H1 (cell line): ENCODE results near the gene PTPN12. TPM values are rescaled to one million over a fixed set of nuclear protein-coding genes. Genes with fewer than 3 reads are reported as not detected.

ENCODE experiments used
- CTCF ChIA-PET: fragments of 300-600 bp; sonication (Branson Sonifier 250); formaldehyde crosslinking; loops from one replicate; lab custom pipeline; 2021; ENCODE audit not compliant: partially characterized antibody; lab: Charles Lee
- POLR2A ChIA-PET: fragments of 300-600 bp; sonication (Branson Sonifier 250); formaldehyde crosslinking; loops from one replicate; lab custom pipeline; 2021; ENCODE audit warnings: inconsistent platforms; ENCODE audit not compliant: partially characterized antibody; lab: Charles Lee
- DNase-seq, 2 experiments: peaks; one replicate each; pipeline versions ENCODE4 v3.0.0 to v3.0.0-alpha.2; 2010 to 2022; ENCODE audit warnings: low spot score in 2 of 2, low read depth in 1 of 2, mixed read lengths in 1 of 2
- FAIRE-seq: peaks from 2 replicates; lab custom pipeline; 2011; peaks lifted over from hg19 to GRCh38; lab: Jason Lieb, UNC
- H2AFZ ChIP-seq: 2 replicates; pipeline ENCODE4 v1.8.1; 2012; ENCODE audit warnings: low read length, inconsistent platforms
- H2AK5ac ChIP-seq: 2 replicates; pipeline ENCODE4 v1.6.1; 2013; ENCODE audit warnings: low read depth, low read length
- H2BK120ac ChIP-seq: replicated peaks from 2 replicates; pipeline ENCODE3; 2013; ENCODE audit warnings: low read depth, low read length, inconsistent platforms
- H2BK12ac ChIP-seq: 2 replicates; pipeline ENCODE4 v1.6.1; 2013; ENCODE audit warnings: low read depth, low read length
- H2BK15ac ChIP-seq: 2 replicates; pipeline ENCODE4 v1.6.1; 2013; ENCODE audit warnings: low read length
- H2BK20ac ChIP-seq: 2 replicates; pipeline ENCODE4 v1.6.1; 2013; ENCODE audit warnings: low read length
- H2BK5ac ChIP-seq: 2 replicates; pipeline ENCODE4 v1.6.1; 2013; ENCODE audit warnings: low read depth, low read length
- H3K14ac ChIP-seq: 2 replicates; pipeline ENCODE4 v1.6.1; 2013; ENCODE audit warnings: inconsistent platforms; ENCODE audit not compliant: insufficient read length
- H3K18ac ChIP-seq: 2 replicates; pipeline ENCODE4 v1.6.1; 2013; ENCODE audit warnings: low read length; ENCODE audit errors: extremely low read depth
- H3K23ac ChIP-seq: 2 replicates; pipeline ENCODE4 v1.6.1; 2013; ENCODE audit warnings: inconsistent platforms; ENCODE audit not compliant: insufficient read length
- H3K23me2 ChIP-seq: 2 replicates; pipeline ENCODE4 v1.6.1; 2013; ENCODE audit warnings: low read depth, low read length
- H3K27ac ChIP-seq: 2 replicates; pipeline ENCODE4 v1.6.1; 2011; ENCODE audit warnings: low read depth, low read length, inconsistent platforms
- H3K27me3 ChIP-seq, 4 experiments: replicated peaks in 1 of 4; 1 replicate in 1 of 4; 2 replicates in 3 of 4; pipeline versions ENCODE4 v1.6.1 to v1.8.1; 2011 to 2013; ENCODE audit warnings: low read length in 3 of 4, mild to moderate bottlenecking in 3 of 4, inconsistent platforms in 2 of 4, mixed read lengths in 2 of 4, moderate library complexity in 1 of 4; ENCODE audit not compliant: control insufficient read depth in 3 of 4, insufficient read depth in 3 of 4; ENCODE audit errors: extremely low read depth in 1 of 4
- H3K36me3 ChIP-seq, 4 experiments: 2 replicates each; pipeline versions ENCODE4 v1.6.1 to v1.8.1; 2011 to 2013; ENCODE audit warnings: mild to moderate bottlenecking in 4 of 4, low read length in 3 of 4, moderate library complexity in 2 of 4, control low read depth in 1 of 4, inconsistent platforms in 1 of 4; ENCODE audit not compliant: insufficient read depth in 4 of 4, control insufficient read depth in 2 of 4
- H3K4ac ChIP-seq: replicated peaks from 2 replicates; pipeline ENCODE3; 2013; ENCODE audit warnings: low read length, low read depth, mixed read lengths, inconsistent platforms; ENCODE audit not compliant: insufficient read length
- H3K4me1 ChIP-seq, 4 experiments: replicated peaks in 1 of 4; 1 replicate in 1 of 4; 2 replicates in 3 of 4; pipeline versions ENCODE4 v1.6.1 to v1.8.1; 2011 to 2013; ENCODE audit warnings: low read length in 3 of 4, inconsistent platforms in 2 of 4, mixed read lengths in 1 of 4; ENCODE audit not compliant: insufficient read depth in 4 of 4, control insufficient read depth in 3 of 4
- H3K4me2 ChIP-seq, 2 experiments: 2 replicates each; pipeline versions ENCODE4 v1.6.1 to v1.8.1; 2011 to 2013; ENCODE audit warnings: low read depth in 2 of 2, low read length in 2 of 2, control low read depth in 1 of 2, inconsistent platforms in 1 of 2, mild to moderate bottlenecking in 1 of 2; ENCODE audit not compliant: insufficient read depth in 1 of 2
- H3K4me3 ChIP-seq, 4 experiments: fragments of 200-600, 300-600 bp in 1 of 4; sonication (generic), shearing (Covaris generic), sonication (Bioruptor Twin) in 1 of 4; 2 replicates each; pipeline versions ENCODE4 v1.5.1 to v1.8.1; 2011 to 2016; ENCODE audit warnings: low read length in 4 of 4, low read depth in 3 of 4, control low read depth in 2 of 4, inconsistent platforms in 2 of 4, mild to moderate bottlenecking in 2 of 4, mixed read lengths in 1 of 4, moderate library complexity in 1 of 4; ENCODE audit not compliant: insufficient read depth in 2 of 4; ENCODE audit errors: extremely low read depth in 1 of 4
- H3K56ac ChIP-seq: replicated peaks from 2 replicates; pipeline ENCODE3; 2013; ENCODE audit warnings: low read depth, mild to moderate bottlenecking, mixed read lengths, low read length, inconsistent platforms; ENCODE audit not compliant: insufficient read length
- H3K79me1 ChIP-seq: 2 replicates; pipeline ENCODE4 v1.6.1; 2013; ENCODE audit warnings: low read depth, low read length, control low read depth
- H3K79me2 ChIP-seq, 2 experiments: 2 replicates each; pipeline versions ENCODE4 v1.6.1 to v1.8.1; 2012 to 2013; ENCODE audit warnings: low read length in 2 of 2, mild to moderate bottlenecking in 2 of 2, inconsistent platforms in 1 of 2; ENCODE audit not compliant: insufficient read depth in 2 of 2, control insufficient read depth in 1 of 2
- H3K9ac ChIP-seq, 4 experiments: replicated peaks in 1 of 4; 1 replicate in 1 of 4; 2 replicates in 3 of 4; pipeline versions ENCODE4 v1.6.1 to v1.8.1; 2011 to 2013; ENCODE audit warnings: low read depth in 3 of 4, low read length in 3 of 4, control low read depth in 2 of 4, mild to moderate bottlenecking in 2 of 4, moderate library complexity in 2 of 4, inconsistent platforms in 1 of 4; ENCODE audit errors: extremely low read depth in 1 of 4
- H3K9me3 ChIP-seq, 2 experiments: 2 replicates each; pipeline versions ENCODE4 v1.6.1 to v1.8.1; 2012 to 2013; ENCODE audit warnings: mild to moderate bottlenecking in 2 of 2, moderate library complexity in 2 of 2, control low read depth in 1 of 2, inconsistent platforms in 1 of 2, low read depth in 1 of 2, low read length in 1 of 2, mixed read lengths in 1 of 2; ENCODE audit not compliant: insufficient read depth in 2 of 2
- H4K20me1 ChIP-seq, 2 experiments: replicated peaks in 1 of 2; 2 replicates each; pipeline versions ENCODE3 to v1.8.1; 2011 to 2013; ENCODE audit warnings: inconsistent platforms in 2 of 2, low read length in 2 of 2, mild to moderate bottlenecking in 1 of 2; ENCODE audit not compliant: insufficient read depth in 2 of 2, control insufficient read depth in 1 of 2
- H4K5ac ChIP-seq: 2 replicates; pipeline ENCODE4 v1.6.1; 2013; ENCODE audit warnings: low read length, low read depth, mixed read lengths, inconsistent platforms; ENCODE audit not compliant: insufficient read length
- H4K8ac ChIP-seq: 2 replicates; pipeline ENCODE4 v1.8.0; 2013; ENCODE audit warnings: mild to moderate bottlenecking, moderate library complexity, low read length, inconsistent platforms; ENCODE audit not compliant: insufficient read depth; ENCODE audit errors: extremely low read depth
- H4K91ac ChIP-seq: replicated peaks from 2 replicates; pipeline ENCODE3; 2013; ENCODE audit warnings: low read length, mixed read lengths, inconsistent platforms; ENCODE audit not compliant: insufficient read length
- ASH2L ChIP-seq: fragments of 200-600, 300-600 bp; sonication (generic); IDR thresholded peaks from one replicate; pipeline ENCODE4 v1.7.1; 2017; ENCODE audit warnings: low read length
- CBX8 ChIP-seq: fragments of 300-800, 300-1000 bp; sonication (generic); IDR thresholded peaks from 2 replicates; pipeline ENCODE4 v1.7.1; 2016; ENCODE audit warnings: low read depth, low read length, borderline replicate concordance
- CREB1 ChIP-seq: IDR thresholded peaks from 2 replicates; pipeline ENCODE4 v1.6.1; 2012; ENCODE audit warnings: inconsistent platforms
- HDAC2 ChIP-seq, 2 experiments: fragments of 300-600 bp in 1 of 2; sonication (generic) in 1 of 2; IDR thresholded peaks; 2 replicates each; pipeline ENCODE4 v1.6.1; 2011 to 2012; ENCODE audit warnings: low read depth in 2 of 2, low read length in 2 of 2, mild to moderate bottlenecking in 2 of 2, moderate library complexity in 2 of 2, borderline replicate concordance in 1 of 2, inconsistent platforms in 1 of 2
- HDAC6 ChIP-seq: IDR thresholded peaks from one replicate; pipeline ENCODE4 v1.7.1; 2012; ENCODE audit warnings: low read depth, mild to moderate bottlenecking, inconsistent platforms, low read length, moderate library complexity
- JUN ChIP-seq: IDR thresholded peaks from 2 replicates; pipeline ENCODE4 v1.6.1; 2011; ENCODE audit warnings: low read depth, mild to moderate bottlenecking, improper control_type of control experiment, low read length
- JUND ChIP-seq: IDR thresholded peaks from 2 replicates; pipeline ENCODE4 v1.6.1; 2011; ENCODE audit warnings: mild to moderate bottlenecking, improper control_type of control experiment, low read length
- MAFK ChIP-seq: IDR thresholded peaks from 2 replicates; pipeline ENCODE4 v1.6.1; 2012; ENCODE audit warnings: low read depth, mild to moderate bottlenecking, improper control_type of control experiment, low read length
- NANOG ChIP-seq: IDR thresholded peaks from 2 replicates; pipeline ENCODE4 v1.6.1; 2011; ENCODE audit warnings: low read length, low read depth, mild to moderate bottlenecking, inconsistent platforms; ENCODE audit not compliant: insufficient read depth, poor library complexity, severe bottlenecking
- NRF1 ChIP-seq: IDR thresholded peaks from 2 replicates; pipeline ENCODE4 v1.6.1; 2011; ENCODE audit warnings: mild to moderate bottlenecking, low read depth, low read length, improper control_type of control experiment
- POLR2A ChIP-seq, 2 experiments: IDR thresholded peaks; 1 replicate in 1 of 2; 2 replicates in 1 of 2; pipeline ENCODE4 v1.6.1; 2011; ENCODE audit warnings: low read depth in 2 of 2, low read length in 2 of 2, mild to moderate bottlenecking in 2 of 2; ENCODE audit errors: control extremely low read depth in 1 of 2
- RAD21 ChIP-seq, 2 experiments: IDR thresholded peaks in 1 of 2; conservative IDR thresholded peaks in 1 of 2; 2 replicates each; pipeline ENCODE4 v1.6.1; 2011; ENCODE audit warnings: low read depth in 2 of 2, low read length in 2 of 2, improper control_type of control experiment in 1 of 2, inconsistent platforms in 1 of 2, mild to moderate bottlenecking in 1 of 2, moderate library complexity in 1 of 2
- TAF7 ChIP-seq: optimal IDR thresholded peaks from 2 replicates; pipeline ENCODE3; 2011; ENCODE audit warnings: low read depth, mild to moderate bottlenecking, inconsistent platforms, low read length, moderate library complexity, borderline replicate concordance
- TBP ChIP-seq: IDR thresholded peaks from 2 replicates; pipeline ENCODE4 v1.6.1; 2011; ENCODE audit warnings: low read depth, low read length, improper control_type of control experiment
- TCF12 ChIP-seq: IDR thresholded peaks from 2 replicates; pipeline ENCODE4 v1.6.1; 2011; ENCODE audit warnings: low read depth, mild to moderate bottlenecking, low read length
- WGBS, 2 experiments: shearing (Covaris generic) in 1 of 2; methylation state at CpG; one replicate each; pipeline versions ENCODE4 v1.1.6 to v1.1.7; 2013 to 2015; ENCODE audit warnings: low lambda C conversion rate in 2 of 2, mixed read lengths in 2 of 2, inconsistent platforms in 1 of 2, low coverage in 1 of 2, missing lambda C conversion rate in 1 of 2; ENCODE audit not compliant: insufficient replicate concordance in 2 of 2, insufficient coverage in 1 of 2, insufficient read length in 1 of 2; ENCODE audit errors: extremely low coverage in 1 of 2, missing lambda C conversion rate in 1 of 2; 5-methylcytosine and 5-hydroxymethylcytosine counted together
- polyA plus RNA-seq, 7 experiments: library from polyadenylated mRNA; depleted of rRNA in 3 of 7; stranded (reverse) in 5 of 7; unstranded in 2 of 7; fragments of >200 nt in 5 of 7; fragments of 200-250 nt in 2 of 7; gene quantifications; 1 replicate in 5 of 7; 2 replicates in 1 of 7; 4 replicates in 1 of 7; pipeline versions ENCODE4 v1.2.1 to v1.2.3, GENCODE V29; 2011 to 2013; ENCODE audit warnings: missing spikeins in 2 of 7, mixed read lengths in 2 of 7
- total RNA-seq: library from RNA; stranded (reverse); fragmentation: NEBNext Ultra II Directional; extraction: Animal tissue kit (Norgen Biotek cat#: 25700); gene quantifications from 2 replicates; pipeline ENCODE4 v1.2.1, GENCODE V29; 2021

The PTPN12 gene
- total and polyA plus RNA-seq, 2 of the 8 experiments (the other 6 are each of a cell fraction or from before 2014, with no cell fraction given): 39.7 to 132 TPM

GRCh38 chr7:77600952-77601351, 63.9 kb downstream of the PTPN12 start:
- Histone ChIP-seq H3K4me2 (no peak overlapping the region), H2BK15ac (no peak overlapping the region), H2BK5ac (no peak overlapping the region), H3K27me3 (no peaks in the 10 kb centered on the region), H3K9me3 (no peaks in the 10 kb centered on the region), H3K4ac (no peak overlapping the region), H3K23ac (no peak overlapping the region), H3K79me1 (no peaks in the 10 kb centered on the region), H4K8ac (no peak overlapping the region), H3K4me3 (no peak overlapping the region), H3K56ac (no peak overlapping the region), H4K91ac (no peak overlapping the region), H3K79me2 (no peaks in the 10 kb centered on the region), H2BK20ac (no peak overlapping the region), H3K14ac (no peak overlapping the region), H2AFZ (no peak overlapping the region), H3K23me2 (no peaks in the 10 kb centered on the region), H2AK5ac (no peak overlapping the region), H3K4me1 (no peaks in the 10 kb centered on the region), H4K5ac (no peak overlapping the region), H4K20me1 (peaks cover 2% of the 10 kb centered on the region in 2 experiments), H3K9ac (no peak overlapping the region), H3K36me3 (peaks cover 0 to 67% (median 18%) of the 10 kb centered on the region in 4 experiments; a peak in 6 of 8 replicates), H2BK120ac (no peak overlapping the region), H3K27ac (no peak overlapping the region), H3K18ac (no peak overlapping the region), H2BK12ac (no peak overlapping the region)
- WGBS, 2 experiments: 91% methylated on average over 2 of the region's 2 CpGs; no CpG with 5 or more reads in 1 of the 2 experiments
- DNase-seq: no peak
- FAIRE-seq: no peak
- CTCF ChIA-PET: interaction anchor here (0.6 to 2.3 kb wide), 3 partner anchors 34 to 89 kb away, joined by 3 to 6 read pairs (median 3); no protein-coding TSS in a partner anchor
- POLR2A ChIA-PET: interaction anchor here (1.3 kb wide), 1 partner anchor 53 kb away, joined by 3 read pairs; no protein-coding TSS in a partner anchor
- TF ChIP-seq NRF1 (no peak), TBP (no peak), MAFK (no peak), POLR2A (IDR thresholded peaks at IDR 0.05; ENCODE audit: control extremely low read depth in 1 of 2, low read depth in 2 of 2, low read length in 2 of 2) (no peak), TCF12 (no peak), ASH2L (no peak), HDAC2 (IDR thresholded peaks at IDR 0.05; ENCODE audit: borderline replicate concordance in 1 of 2, low read depth in 2 of 2, low read length in 2 of 2) (no peak), RAD21 (IDR thresholded peaks at IDR 0.05 in 1 of 2, conservative IDR thresholded peaks at IDR 0.05 in 1 of 2; ENCODE audit: low read depth in 2 of 2, low read length in 2 of 2) (no peak), JUN (no peak), NANOG (no peak), CREB1 (no peak), JUND (no peak), TAF7 (no peak), HDAC6 (no peak), CBX8 (no peak)
